HG03175 (cell line): ENCODE results near the gene ACYP2.
"Not testable (repeated sequence)": the region's sequence is repeated elsewhere in the genome, so short reads cannot be mapped to it uniquely, and the experiment has no call there.

Experiments
- ATAC-seq: cut with Tn5 transposase; IDR thresholded peaks from one replicate; pipeline ENCODE4 v1.9.1; 2021; ENCODE audit warnings: mild to moderate bottlenecking, moderate library complexity; ENCODE audit not compliant: unreplicated experiment

The ACYP2 gene

DNA sequence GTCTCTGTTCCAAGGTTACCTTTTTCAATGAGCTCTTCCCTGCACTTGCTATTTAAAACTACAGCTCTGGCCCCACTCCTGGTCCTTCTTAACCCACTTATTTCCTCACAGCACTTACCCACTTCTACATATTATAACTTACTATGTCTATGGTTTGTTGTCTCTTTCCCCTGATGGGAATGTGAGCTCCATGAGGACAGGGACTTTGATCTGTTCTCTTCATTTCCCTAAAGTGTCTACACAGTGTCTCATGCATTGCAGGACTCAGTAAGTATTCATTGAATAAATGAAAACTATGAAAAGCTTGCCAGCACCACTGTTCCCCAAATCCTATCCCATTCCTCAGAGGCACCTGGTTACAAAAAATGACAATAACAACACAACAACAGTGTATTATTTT, 18.3 kb upstream of the ACYP2 start:
- no peak for ATAC-seq

DNA sequence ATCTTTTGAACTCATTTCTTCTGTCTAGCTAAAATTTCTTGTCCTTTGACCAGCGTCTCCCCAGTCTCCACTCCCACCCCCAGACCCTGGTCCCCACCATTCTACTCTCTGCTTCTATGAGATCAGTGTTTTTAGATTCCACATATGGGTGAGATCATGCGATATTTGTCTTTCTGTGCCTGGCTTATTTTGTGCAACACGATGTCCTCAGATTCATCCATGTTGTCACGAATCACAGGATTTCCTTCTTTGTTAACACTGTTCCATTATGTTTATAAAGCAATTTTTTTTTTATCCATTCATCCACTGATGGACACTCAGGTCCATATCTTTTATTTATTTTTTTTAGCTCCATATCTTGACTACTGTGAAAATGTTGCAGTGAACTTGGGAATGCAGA, 16.0 kb upstream of the ACYP2 start:
- no peak for ATAC-seq

DNA sequence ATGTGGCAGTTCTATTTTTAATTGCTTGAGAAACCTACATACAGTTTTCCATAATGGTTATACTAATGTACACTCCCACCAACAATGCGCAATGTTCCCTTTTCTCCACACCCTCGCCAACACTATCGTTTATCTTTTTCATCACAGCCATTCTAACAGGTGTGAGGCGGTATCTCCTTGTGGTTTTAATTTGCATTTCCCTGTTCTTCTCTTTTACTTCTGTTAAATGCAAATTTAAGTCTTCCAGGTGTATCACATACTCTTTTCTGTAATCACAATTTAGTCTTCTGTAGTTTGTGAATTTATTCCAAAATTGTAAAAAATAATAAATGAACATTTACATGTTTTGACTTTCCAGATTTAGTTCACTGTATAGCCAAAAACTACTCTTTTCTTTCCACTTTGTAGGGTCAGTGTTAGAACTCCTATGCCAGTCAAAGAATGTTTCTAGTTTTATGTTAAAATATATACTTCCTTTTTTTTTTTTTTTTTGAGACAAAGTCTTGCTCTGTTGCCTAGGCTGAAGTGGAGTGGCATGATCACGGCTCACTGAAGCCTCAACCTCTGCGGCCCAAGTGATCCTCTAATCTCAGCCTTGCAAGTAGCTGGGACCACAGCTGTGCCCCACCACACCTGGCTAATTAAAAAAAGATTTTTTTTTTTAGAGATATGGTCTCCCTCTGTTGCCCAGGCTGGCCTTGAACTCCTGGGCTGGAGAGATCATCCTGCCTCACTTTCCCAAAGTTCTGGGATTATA, 15.4 kb upstream of the ACYP2 start:
- peak; percentile 82 for ATAC-seq

DNA sequence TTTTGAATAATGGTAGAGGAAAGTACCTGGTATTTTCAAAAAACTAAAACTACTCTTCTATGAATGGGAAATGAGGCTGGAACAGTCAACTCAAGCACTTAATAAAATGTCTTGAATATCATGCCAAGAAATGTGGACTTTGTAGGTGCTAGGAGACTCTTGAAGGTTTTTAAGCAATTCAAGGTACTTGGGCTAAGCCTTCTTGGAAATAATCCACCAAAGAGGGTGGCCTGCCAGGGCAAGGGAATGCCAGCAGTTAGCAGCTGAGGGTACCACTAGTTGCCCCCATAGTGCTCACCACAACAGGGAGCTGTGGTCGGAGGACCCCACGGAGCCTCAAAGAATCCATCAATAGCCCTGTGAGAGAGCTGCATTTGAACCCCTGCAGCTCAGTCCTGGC, 14.6 kb upstream of the ACYP2 start:
- no peak for ATAC-seq

DNA sequence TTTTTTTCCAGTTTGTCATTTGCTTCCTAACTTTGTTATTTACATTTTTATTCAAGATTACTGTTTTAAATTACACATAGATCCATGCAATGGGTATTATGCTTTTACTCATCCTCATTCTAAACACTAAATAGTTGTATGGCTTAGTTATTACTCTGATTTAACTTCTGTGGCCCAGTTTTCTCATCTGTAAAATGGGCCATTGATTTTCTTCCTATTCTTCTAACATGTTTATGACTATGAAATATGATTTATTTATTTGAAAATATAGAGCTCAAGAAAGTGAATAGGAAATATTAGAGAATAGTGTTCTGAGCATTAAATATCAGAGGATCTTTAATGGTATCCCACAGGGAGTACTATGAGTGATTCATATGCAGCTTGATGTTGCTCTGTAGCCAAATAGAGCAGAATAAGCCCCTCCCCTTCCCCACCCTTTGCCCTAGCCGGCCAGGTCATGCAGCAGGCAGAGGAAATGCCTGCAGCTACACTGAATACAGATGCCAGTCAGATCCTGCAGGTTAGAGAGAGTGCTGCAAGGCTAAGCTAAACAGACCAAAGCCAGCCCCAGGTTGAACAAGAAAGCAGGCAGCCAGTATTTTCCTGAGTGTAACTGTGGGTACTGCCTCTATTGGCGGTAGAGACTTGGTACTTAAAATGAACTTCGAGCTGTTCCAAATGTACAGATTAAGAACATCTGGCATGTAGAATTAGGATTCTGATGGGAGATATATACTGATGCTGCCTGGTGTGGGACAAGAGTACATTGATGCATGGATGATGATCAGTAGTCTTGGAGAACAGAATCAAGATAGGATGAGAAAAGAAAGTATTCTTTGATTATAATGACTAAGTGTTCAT, 11.7 kb upstream of the ACYP2 start:
- ATAC-seq, result peak; percentile 64

DNA sequence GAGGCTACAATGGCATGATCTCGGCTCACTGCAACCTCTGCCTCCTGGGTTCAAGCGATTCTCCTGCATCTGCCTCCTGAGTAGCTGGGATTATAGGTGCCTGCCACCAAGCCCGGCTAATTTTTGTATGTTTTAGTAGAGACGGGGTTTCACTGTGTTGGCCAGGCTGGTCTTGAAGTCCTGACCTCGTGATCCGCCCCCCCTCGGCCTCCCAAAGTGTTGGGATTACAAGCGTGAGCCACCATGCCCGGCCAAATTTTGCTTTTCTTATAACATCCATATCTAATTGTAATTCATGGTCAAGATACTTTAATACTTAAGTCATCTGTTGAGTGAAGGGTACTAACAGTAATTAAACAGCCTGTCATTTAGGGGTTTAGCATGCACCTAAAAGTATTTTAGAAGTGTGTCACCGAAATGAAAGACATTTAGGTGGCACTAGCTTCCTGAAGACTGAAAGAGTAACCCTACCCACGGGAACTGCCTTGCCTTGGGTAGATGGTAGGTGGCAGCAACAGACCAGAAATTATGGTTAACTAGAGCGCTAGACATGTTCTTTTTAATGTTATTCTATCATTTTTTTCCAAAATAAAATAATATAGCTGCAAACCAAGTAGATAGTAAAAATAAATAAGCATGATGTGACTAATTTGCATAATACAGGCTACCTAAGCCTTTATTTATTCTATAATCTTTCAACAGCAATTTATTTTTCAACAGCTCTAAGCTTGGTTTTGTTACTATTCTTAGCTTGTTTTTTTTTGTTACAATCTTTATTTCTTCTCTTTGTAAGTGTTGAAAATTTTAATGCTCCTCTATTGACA, 8.6 kb upstream of the ACYP2 start:
- ATAC-seq, result no peak

DNA sequence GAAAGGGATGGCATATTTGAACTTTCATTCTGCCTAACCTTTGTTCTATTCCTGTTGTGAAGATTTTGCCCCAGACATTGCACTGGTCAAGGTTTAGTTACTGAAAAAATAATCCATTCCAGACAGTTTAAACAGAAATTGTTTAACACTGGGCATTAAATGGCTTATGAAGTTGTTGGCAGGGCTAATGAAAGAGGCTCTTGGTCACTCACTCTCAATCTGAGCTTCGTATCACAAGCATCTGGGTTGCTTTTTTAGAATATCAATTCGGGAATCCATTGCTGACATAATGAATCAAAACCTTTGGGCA, 8.0 kb upstream of the ACYP2 start:
- no peak for ATAC-seq

DNA sequence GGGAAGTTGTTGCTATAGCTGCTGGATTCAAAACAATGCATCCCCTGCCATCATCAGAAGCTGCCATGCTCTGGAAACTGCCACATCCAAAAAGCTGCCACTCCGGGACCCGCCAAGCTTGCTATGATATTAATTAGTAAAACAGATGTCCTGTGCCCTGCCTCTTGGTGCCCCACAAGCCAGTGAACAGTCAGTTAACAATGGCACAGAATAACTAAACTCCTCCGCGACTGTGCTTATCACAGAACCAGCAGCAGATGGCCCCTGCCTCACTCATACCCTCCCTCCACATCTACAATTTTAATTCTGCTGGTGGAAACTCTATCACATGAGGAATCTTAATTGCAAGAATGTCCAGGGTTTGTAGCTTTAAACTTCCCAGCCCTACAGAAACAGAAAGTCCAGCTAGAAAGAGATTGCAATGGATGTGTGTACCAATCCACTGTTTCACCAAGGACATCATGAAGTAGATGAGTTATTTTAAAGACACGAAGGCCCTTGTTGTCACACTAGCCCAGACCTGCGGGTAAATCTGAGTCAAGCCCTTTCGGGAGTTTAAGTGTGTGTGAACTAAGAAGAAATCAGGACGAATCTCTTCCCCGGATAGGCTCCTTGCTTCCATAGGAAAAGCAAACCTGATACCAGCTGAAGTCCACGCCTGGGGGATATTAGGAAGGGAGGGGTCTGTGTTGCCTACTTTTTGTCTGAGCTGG, 7.4 kb upstream of the ACYP2 start:
- no peak for ATAC-seq

DNA sequence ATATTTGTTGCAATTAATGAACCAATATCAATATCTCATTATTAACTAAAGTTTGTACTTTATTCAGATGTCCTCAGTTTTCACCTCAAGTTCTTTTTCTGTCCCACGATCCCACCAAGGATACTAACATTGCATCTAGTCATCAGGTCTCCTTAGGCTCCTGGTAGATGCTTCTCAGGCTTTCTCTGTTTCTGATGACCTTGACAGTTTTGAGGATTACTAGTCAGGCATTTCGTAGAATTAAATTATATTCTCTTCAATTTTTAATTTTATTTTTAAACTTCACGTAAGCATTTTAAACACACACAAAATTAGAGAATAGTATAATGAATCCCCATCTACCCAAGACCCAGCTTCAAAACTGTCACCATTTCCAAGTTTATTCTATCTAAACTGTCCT, 5.6 kb upstream of the ACYP2 start:
- ATAC-seq, result no peak

DNA sequence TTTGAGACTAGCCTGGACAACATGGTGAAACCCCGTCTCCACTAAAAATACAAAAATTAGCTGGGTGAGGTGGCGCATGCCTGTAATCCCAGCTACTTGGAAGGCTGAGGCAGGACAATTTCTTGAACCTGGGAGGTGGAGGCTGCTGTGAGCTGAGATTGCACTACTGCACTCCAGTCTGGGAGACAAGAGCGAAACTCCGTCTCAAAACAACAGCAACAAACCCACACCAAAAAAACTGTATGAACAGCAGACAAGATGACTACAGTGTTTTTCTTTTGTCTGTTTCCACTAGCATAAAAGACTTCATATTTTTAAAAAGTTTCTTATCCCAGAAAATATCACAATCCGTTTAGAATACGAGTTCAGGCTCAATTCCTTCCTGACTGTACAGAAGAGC, 936 bp upstream of the ACYP2 start:
- ATAC-seq, result not testable (repeated sequence)

DNA sequence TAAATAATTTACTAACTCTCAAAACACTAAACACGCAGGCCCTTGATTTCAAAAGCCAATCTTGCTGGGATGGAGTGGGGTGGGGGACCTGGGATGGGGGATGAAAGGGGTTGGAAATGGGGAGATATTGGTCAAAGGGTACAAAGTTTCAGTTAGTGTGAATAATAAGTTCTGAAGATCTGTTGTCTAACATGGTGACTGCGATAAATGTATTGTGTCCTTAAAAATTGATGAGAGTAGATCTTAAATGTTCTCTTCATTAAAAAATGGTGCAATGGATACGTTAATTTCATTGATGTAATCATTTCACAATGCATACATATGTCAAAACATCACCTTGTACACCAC, 505 bp upstream of the ACYP2 start:
- peak; percentile 1 for ATAC-seq

DNA sequence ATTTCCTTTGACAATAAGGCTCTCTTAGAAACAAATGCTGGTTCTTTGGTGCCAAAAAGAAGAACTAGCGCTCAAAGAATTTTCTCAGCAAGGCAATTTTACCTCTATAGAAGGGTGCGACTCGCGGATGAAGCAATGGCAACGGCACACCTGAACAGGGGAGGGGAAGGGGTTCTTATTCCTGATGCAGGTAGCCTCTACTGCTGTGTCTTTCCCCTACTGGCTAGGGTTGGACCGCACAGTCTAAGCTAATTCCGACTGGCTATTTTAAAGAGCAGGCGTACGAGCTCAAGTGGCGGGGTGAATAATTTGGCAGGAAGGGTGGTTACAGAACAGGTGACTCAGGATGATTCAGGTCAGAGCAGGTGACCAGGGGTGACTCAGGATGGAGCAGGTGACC, 1.2 kb downstream of the ACYP2 start:
- not testable (repeated sequence) for ATAC-seq

DNA sequence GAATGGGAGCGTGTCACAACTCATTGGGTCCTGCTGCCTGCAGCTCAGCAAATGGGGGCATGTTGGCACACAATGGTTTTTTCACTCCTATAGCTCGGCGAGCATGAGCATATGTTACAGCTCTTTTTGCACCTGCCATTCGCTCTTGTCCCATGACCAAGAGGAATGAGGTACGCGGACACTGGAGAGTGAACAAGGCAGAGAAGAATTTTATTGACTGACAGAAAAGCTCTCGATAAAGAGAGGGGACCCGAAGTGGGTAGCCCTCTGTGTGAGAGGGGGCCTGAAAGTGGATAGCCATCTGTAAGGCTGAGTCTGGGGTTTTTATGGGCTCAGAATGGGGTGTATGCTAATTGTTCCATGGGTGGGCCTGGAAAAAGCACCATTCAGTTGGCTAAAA, 5.5 kb downstream of the ACYP2 start:
- no peak for ATAC-seq

DNA sequence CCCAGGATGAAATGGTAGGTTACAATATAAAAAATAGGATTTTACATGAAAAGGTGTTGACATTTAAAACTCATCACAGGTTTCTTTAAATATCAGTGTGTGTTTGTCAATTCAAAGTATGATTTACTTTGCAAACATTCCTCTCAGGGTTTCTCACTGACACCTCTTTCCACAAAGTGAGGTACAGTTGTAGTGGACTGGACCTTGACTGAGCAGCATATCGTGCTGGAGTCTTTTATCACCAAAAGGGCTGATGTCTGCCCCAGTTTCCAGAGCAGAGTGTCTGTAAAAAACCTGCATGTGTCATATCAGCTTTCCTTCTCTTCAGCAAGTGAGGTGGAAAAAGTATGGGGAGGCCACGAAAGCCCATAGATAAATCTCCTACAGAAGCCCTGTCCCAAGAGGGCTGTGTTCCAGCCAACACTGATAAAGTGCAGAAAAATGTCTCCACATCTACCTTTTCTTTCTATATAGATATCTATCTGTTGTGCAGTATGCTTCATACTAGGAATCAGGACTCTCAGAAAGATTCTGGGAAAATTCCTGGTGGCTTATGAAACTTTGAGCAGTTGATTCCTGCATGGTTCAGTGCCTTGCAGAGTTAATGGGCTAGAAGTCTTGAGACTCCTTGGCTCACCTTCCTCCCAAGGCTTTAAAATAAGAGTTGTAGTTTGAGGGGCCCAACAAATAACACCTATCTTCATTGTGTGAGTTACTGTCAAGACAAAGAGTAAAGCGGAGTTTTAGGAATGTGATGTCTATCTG, 6.9 kb downstream of the ACYP2 start:
- no peak for ATAC-seq

DNA sequence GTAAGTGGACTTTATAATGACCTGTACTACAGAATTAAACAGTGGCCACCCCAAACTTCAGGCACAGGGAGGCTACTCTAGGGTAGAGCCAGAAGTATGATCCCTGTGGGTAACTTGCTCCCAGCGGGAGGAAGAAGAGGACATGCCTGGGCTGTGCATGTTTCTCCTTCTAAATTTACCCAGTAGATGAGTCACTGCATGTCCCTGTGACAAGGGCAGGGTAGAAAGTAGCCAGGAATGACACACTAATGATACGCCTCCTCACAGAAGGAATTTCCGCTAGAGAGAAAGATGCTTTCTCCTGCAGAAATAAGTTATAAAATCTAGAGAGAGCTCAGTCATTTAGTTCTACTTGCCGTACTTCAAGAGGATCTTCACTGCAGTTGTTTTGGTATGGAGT, 7.5 kb downstream of the ACYP2 start:
- ATAC-seq, result no peak

DNA sequence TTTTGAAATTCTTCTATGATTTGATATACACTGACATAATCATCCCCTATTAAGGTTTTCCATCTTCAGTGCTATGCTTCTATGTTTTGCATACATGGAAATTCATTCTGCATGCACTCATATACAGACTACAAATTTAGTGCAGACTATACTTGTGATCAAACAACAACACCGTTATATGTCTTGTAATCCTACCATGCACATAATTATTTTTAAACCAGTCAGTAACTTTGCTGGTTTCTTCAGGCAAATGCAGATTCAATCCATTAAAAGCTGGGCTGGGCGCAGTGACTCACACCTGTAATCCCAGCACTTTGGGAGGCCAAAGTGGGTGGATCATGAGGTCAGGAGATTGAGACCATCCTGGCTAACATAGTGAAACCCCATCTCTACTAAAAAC, 11.8 kb downstream of the ACYP2 start:
- not testable (repeated sequence) for ATAC-seq

DNA sequence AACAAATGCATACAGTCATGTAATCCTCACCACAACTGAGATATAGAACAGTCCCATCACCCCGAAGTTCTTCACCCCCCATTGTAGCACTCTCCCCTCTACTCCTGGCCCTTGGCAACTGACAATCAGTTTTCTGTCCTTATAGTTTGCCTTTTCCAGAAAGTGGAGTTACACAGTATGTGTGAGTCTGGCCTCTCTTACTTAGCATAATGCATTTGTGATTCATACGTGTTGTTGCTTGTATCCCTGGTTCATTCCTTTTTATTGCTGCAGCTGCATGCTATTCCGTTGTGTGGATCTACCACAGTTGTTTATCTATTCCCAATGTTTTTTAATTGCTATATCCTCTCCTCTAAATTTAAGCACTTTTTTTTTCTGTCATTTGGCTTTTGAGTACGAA, 17.6 kb downstream of the ACYP2 start:
- no peak for ATAC-seq

DNA sequence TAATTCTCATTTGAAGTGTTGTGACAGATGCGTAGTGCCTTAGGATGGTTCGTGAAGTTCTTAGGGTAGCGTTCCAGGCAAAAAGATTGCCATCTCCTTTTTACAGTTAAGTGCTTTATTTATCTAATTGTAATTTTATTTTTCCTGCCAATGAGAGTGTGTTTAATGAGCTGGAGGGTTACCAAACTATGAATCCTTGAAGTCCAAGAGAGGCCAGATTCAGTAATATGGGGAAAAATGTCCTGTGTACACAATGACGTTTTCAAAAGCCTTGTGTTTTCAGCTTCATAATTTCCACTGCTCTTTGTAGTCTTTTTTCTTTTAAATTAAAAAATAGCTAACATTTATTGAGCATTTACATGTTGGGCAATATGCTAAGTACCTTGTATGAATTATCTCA, 23.8 kb downstream of the ACYP2 start:
- no peak for ATAC-seq

DNA sequence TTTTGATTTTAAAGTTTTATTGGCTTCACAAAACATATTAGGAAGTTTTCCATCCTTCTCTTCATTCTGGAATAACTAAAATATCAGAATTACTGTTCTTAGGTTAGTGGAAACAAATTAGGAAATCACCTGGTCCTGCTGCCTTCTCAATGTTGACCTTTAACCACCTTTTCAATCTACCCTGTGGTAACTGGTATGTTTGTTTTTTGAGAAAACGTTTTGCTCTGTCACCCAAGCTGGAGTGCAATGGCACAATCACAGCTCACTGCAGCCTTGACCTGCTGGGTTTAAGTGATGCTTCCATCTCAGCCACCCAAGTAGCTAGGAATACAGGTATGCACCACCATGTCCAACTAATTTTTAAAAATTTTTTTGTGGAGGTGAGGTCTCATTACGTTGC, 28.4 kb downstream of the ACYP2 start:
- no peak for ATAC-seq

DNA sequence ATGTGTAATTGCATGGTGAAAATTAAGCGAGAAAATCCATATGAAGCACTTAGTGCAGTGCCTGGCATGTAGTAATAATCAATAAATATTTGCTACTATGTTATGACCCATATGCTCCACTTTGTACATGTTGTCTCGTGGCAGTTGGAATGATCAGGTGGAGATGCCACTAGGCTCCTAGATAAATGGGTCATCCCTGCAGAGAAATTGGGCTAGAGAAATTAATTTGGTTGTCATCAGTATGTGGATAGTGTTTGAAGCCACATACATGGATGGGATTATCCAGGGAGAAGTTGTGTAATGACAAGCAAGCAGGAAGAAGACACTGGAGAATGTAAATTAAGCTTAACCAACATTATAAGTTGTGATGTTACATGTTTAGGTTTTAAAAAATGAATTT, 33.0 kb downstream of the ACYP2 start:
- ATAC-seq, result no peak
